GM18909 (cell line): Measurements from ENCODE around the gene EIF3J.

Source experiments
- ATAC-seq: cut with Tn5 transposase; IDR thresholded peaks from one replicate; pipeline ENCODE4 v1.9.1; 2021; ENCODE audit warnings: mild to moderate bottlenecking; ENCODE audit not compliant: unreplicated experiment, poor library complexity

The EIF3J gene

GRCh38 chr15:44591326-44591725 lies 54.4 kb downstream of the EIF3J start:
- ATAC-seq, result no peak

GRCh38 chr15:44593042-44593736 lies 56.2 kb downstream of the EIF3J start:
- ATAC-seq, result no peak

DNA sequence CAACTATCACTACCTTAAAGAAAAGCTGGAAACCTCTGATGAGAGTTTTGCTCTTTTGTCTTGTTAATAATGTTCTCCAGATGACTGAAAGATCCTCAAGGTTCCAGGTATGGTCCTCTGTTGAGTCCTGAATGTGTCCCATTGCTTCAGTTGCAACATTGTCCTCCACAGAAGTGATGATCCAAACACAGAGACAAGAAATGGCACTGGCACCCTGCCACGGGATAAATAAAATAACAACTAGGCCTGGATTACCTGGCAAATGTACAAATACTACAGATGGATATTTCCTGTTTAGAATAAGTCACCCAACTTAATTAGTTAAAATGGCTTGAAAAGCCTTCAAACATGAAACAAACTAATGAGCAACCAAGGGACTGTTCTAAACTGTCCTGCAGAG lies 58.3 kb downstream of the EIF3J start:
- no peak for ATAC-seq

GRCh38 chr15:44595656-44596510 lies 58.9 kb downstream of the EIF3J start:
- ATAC-seq, result no peak

GRCh38 chr15:44596511-44597010 lies 59.6 kb downstream of the EIF3J start:
- no peak for ATAC-seq

GRCh38 chr15:44598066-44598465 lies 61.1 kb downstream of the EIF3J start:
- ATAC-seq, result no peak

GRCh38 chr15:44598892-44599291 lies 61.9 kb downstream of the EIF3J start:
- ATAC-seq, result no peak

DNA sequence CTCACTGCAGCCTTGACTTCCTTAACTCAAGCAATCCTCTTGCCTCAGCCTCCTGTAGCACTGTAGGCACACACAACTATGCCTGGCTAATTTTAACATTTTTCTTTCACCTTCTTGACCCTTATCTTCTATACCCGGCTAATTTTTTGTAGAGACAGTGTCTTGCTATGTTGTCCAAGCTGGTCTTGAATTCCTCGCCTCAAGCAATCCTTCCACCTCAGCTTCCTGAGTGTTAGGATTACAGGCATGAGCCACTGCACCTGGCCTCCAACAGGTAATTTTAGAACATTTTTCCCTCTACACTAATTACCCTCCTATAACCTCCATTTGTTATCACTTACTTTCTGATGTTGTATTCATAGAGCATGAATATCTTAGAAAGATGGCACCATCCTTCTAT lies 66.2 kb downstream of the EIF3J start:
- no peak for ATAC-seq

GRCh38 chr15:44606740-44607139 lies 69.8 kb downstream of the EIF3J start:
- ATAC-seq, result no peak
